Astrocyte (in vitro differentiated cells and primary cell): ENCODE data around the gene MAT2B. TPM values are rescaled to one million over a fixed set of nuclear protein-coding genes. Genes with fewer than 3 reads are reported as not detected.

Experiments used
- DNase-seq: peaks from one replicate; pipeline ENCODE4 v3.0.0-alpha.2; 2010; ENCODE audit warnings: low read depth
- FAIRE-seq: peaks from 2 replicates; lab custom pipeline; 2011; peaks lifted over from hg19 to GRCh38; lab: Jason Lieb, UNC
- H2AFZ ChIP-seq: 2 replicates; pipeline ENCODE4 v1.6.0; 2012; ENCODE audit warnings: low read depth, low read length, inconsistent platforms
- H3K27ac ChIP-seq: 2 replicates; pipeline ENCODE4 v1.5.1; 2011; ENCODE audit warnings: low read depth, low read length, inconsistent platforms
- H3K27me3 ChIP-seq: 2 replicates; pipeline ENCODE4 v1.6.0; 2011; ENCODE audit warnings: low read length, inconsistent platforms; ENCODE audit not compliant: insufficient read depth
- H3K36me3 ChIP-seq: 2 replicates; pipeline ENCODE4 v1.5.1; 2011; ENCODE audit warnings: low read length, inconsistent platforms; ENCODE audit not compliant: insufficient read depth
- H3K4me1 ChIP-seq: 2 replicates; pipeline ENCODE4 v1.5.1; 2011; ENCODE audit warnings: low read length, inconsistent platforms; ENCODE audit not compliant: insufficient read depth
- H3K4me2 ChIP-seq: 2 replicates; pipeline ENCODE4 v1.6.0; 2012; ENCODE audit warnings: low read length, inconsistent platforms
- H3K4me3 ChIP-seq: 2 replicates; pipeline ENCODE4 v1.5.1; 2011; ENCODE audit warnings: low read depth, mild to moderate bottlenecking, low read length, inconsistent platforms; ENCODE audit not compliant: insufficient read depth
- H3K79me2 ChIP-seq: 2 replicates; pipeline ENCODE4 v1.6.0; 2012; ENCODE audit warnings: mild to moderate bottlenecking, low read length, inconsistent platforms; ENCODE audit not compliant: insufficient read depth
- H3K9ac ChIP-seq: 2 replicates; pipeline ENCODE4 v1.6.0; 2012; ENCODE audit warnings: mild to moderate bottlenecking, low read length, inconsistent platforms
- H3K9me3 ChIP-seq: 2 replicates; pipeline ENCODE4 v1.5.1; 2012; ENCODE audit warnings: low read depth, mild to moderate bottlenecking, low read length, inconsistent platforms; ENCODE audit not compliant: insufficient read depth
- H4K20me1 ChIP-seq: 2 replicates; pipeline ENCODE4 v1.6.0; 2012; ENCODE audit warnings: low read length, inconsistent platforms; ENCODE audit not compliant: insufficient read depth
- H3K27ac Mint-ChIP-seq: one replicate; pipeline ENCODE4 v1.8.0; 2021; ENCODE audit warnings: mild to moderate bottlenecking, mixed read lengths; ENCODE audit not compliant: unreplicated experiment
- H3K27me3 Mint-ChIP-seq: one replicate; pipeline ENCODE4 v1.8.0; 2021; ENCODE audit warnings: low read depth, mixed read lengths; ENCODE audit not compliant: unreplicated experiment
- H3K36me3 Mint-ChIP-seq: one replicate; pipeline ENCODE4 v1.8.0; 2021; ENCODE audit warnings: low read depth, mixed read lengths; ENCODE audit not compliant: unreplicated experiment
- H3K4me1 Mint-ChIP-seq: one replicate; pipeline ENCODE4 v1.8.0; 2021; ENCODE audit warnings: low read depth, mixed read lengths; ENCODE audit not compliant: unreplicated experiment
- H3K4me3 Mint-ChIP-seq: one replicate; pipeline ENCODE4 v1.8.0; 2021; ENCODE audit warnings: mild to moderate bottlenecking, moderate library complexity, mixed read lengths; ENCODE audit not compliant: unreplicated experiment
- H3K9me3 Mint-ChIP-seq: one replicate; pipeline ENCODE4 v1.8.0; 2021; ENCODE audit warnings: mild to moderate bottlenecking, mixed read lengths; ENCODE audit not compliant: unreplicated experiment
- EZH2 ChIP-seq: IDR thresholded peaks from 2 replicates; pipeline ENCODE4 v1.6.1; 2012; ENCODE audit warnings: mild to moderate bottlenecking, low read length, inconsistent platforms; ENCODE audit not compliant: insufficient read depth
- total RNA-seq: library from RNA; stranded (reverse); gene quantifications from 2 replicates; pipeline ENCODE4 v1.2.1, GENCODE V29; 2021
- TF ChIP-seq, protein P1 (sequence below): IDR thresholded peaks from 2 replicates; pipeline ENCODE4 v1.5.1; 2011; ENCODE audit warnings: low read depth, mild to moderate bottlenecking, inconsistent platforms, low read length, moderate library complexity; ENCODE audit not compliant: insufficient read depth

MAT2B gene
- total RNA-seq, 1 donor from 2014 or later = 41.0 TPM

DNA sequence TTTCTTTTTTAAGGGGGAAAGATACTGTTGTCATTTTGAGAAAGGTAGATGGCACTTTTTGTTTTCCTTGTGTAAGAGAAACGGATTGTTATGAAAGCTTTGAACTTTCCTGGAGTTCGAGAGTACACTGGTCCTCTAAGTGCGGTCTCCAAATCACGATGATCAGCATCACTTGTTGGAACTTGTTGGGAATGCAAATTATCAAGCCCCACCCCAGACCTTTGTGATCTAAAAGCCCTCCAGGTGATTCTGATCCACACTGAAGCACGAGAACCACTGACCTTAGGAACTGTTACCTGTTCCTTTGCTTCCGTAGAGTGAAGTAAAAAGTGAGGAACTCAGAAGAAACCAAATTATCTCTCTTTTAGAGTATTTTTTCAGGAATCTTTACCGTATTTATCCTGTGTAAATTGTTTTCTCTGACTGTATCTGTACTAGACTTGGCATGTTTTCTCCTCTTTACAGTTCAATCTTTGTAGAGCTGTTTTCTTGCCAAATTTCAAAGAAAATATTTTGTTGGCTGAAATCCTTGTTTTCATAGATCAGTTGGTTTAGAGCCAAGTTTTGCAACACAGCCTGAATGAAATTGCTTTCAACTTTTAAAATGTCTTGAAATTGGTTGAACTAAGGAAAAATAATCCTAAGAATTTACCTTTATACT, 4.0 kb downstream of the MAT2B start:
- no peaks in the 10 kb centered on the region for H3K36me3 Mint-ChIP-seq
- H3K27ac Mint-ChIP-seq = no peak overlapping the region
- Histone ChIP-seq H3K27ac (peak overlapping the region; percentile 29), H3K4me2 (peak overlapping the region; percentile 81), H4K20me1 (peaks cover 58% of the 10 kb centered on the region), H3K79me2 (peaks cover 81% of the 10 kb centered on the region), H3K4me3 (peak overlapping the region; percentile 37), H3K27me3 (no peaks in the 10 kb centered on the region), H3K36me3 (peaks cover 21% of the 10 kb centered on the region), H3K9me3 (no peaks in the 10 kb centered on the region), H3K9ac (peak overlapping the region; percentile 59), H3K4me1 (peaks cover 26% of the 10 kb centered on the region), H2AFZ (no peak overlapping the region)
- H3K4me3 Mint-ChIP-seq = peak overlapping the region; percentile 13
- DNase-seq (peak; percentile 42), FAIRE-seq (no peak)
- H3K9me3 Mint-ChIP-seq = no peaks in the 10 kb centered on the region
- H3K27me3 Mint-ChIP-seq = no peaks in the 10 kb centered on the region
- peaks cover 12% of the 10 kb centered on the region for H3K4me1 Mint-ChIP-seq
- no peak for TF ChIP-seq EZH2
- TF ChIP-seq, protein P1, sequence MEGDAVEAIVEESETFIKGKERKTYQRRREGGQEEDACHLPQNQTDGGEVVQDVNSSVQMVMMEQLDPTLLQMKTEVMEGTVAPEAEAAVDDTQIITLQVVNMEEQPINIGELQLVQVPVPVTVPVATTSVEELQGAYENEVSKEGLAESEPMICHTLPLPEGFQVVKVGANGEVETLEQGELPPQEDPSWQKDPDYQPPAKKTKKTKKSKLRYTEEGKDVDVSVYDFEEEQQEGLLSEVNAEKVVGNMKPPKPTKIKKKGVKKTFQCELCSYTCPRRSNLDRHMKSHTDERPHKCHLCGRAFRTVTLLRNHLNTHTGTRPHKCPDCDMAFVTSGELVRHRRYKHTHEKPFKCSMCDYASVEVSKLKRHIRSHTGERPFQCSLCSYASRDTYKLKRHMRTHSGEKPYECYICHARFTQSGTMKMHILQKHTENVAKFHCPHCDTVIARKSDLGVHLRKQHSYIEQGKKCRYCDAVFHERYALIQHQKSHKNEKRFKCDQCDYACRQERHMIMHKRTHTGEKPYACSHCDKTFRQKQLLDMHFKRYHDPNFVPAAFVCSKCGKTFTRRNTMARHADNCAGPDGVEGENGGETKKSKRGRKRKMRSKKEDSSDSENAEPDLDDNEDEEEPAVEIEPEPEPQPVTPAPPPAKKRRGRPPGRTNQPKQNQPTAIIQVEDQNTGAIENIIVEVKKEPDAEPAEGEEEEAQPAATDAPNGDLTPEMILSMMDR = no peak

DNA sequence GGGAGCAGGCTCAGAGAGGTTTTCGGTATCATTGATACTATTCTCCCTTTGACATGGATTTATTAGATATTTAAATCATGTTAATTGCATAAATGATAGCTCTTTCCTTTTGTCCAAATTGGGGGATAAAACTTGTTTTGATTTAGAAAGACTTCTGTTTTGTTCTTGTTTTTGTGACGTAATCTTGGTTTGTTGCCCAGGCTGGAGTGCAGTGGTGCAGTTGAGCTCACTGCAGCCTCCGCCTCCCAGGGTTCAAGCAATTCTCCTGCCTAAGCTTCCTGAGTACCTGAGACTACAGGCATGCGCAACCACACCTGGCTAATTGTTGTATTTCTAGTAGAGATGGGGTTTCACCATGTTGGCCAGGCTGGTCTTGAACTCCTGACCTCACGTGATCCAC, 7.1 kb downstream of the MAT2B start:
- Histone ChIP-seq H3K36me3 (peaks cover 50% of the 10 kb centered on the region), H3K79me2 (peaks cover 65% of the 10 kb centered on the region), H4K20me1 (peaks cover 57% of the 10 kb centered on the region), H3K4me2 (no peak overlapping the region), H3K9ac (no peak overlapping the region), H3K27me3 (no peaks in the 10 kb centered on the region), H2AFZ (no peak overlapping the region), H3K4me3 (no peak overlapping the region), H3K4me1 (peaks cover 13% of the 10 kb centered on the region), H3K9me3 (no peaks in the 10 kb centered on the region), H3K27ac (no peak overlapping the region)
- Mint-ChIP-seq H3K36me3 (peaks cover 3% of the 10 kb centered on the region), H3K27ac (no peak overlapping the region), H3K9me3 (no peaks in the 10 kb centered on the region), H3K4me1 (peaks cover 9% of the 10 kb centered on the region), H3K27me3 (no peaks in the 10 kb centered on the region), H3K4me3 (no peak overlapping the region)
- TF ChIP-seq, protein P1 = no peak
- TF ChIP-seq EZH2 = no peak
- no peak for DNase-seq
- no peak for FAIRE-seq

DNA sequence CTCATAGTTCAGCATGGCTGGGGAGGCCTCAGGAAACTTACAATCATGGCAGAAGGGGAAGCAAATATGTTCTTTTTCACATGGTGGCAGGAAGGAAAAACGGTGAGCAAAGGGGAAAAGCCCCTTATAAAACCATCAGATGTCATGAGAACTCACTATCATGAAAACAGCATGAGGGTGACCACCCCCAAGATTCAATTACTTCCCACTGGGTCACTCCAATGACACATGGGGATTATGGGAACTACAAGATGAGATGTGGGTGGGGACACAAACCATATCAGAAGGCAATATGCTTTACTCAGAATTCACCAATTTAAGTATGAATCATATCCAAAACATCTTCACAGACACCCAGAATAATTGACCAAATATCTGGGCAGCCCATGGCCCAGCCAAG, 19.7 kb downstream of the MAT2B start:
- FAIRE-seq = no peak
- no peak overlapping the region for H3K27ac Mint-ChIP-seq
- Histone ChIP-seq H4K20me1 (no peaks in the 10 kb centered on the region), H3K9ac (no peak overlapping the region), H2AFZ (no peak overlapping the region), H3K4me2 (no peak overlapping the region), H3K4me3 (no peak overlapping the region), H3K36me3 (peaks cover 5% of the 10 kb centered on the region), H3K79me2 (no peaks in the 10 kb centered on the region), H3K4me1 (no peaks in the 10 kb centered on the region), H3K27me3 (no peaks in the 10 kb centered on the region), H3K27ac (no peak overlapping the region), H3K9me3 (no peaks in the 10 kb centered on the region)
- no peaks in the 10 kb centered on the region for H3K27me3 Mint-ChIP-seq
- H3K4me3 Mint-ChIP-seq = no peak overlapping the region
- peaks cover 4% of the 10 kb centered on the region for H3K36me3 Mint-ChIP-seq
- H3K4me1 Mint-ChIP-seq = no peaks in the 10 kb centered on the region
- no peak for DNase-seq
- TF ChIP-seq, protein P1 = no peak
- no peak for TF ChIP-seq EZH2
- no peaks in the 10 kb centered on the region for H3K9me3 Mint-ChIP-seq
